Measurements from ENCODE around the gene MYLK.

Gene MYLK

GRCh38 chr3:123672429-123673146 lies 211.5 kb downstream of the MYLK start:
- ATAC-seq (replicated peaks) (no peak), DNase-seq (no peak)
- peaks cover 4% of the 10 kb centered on the region for H3K36me3 Mint-ChIP-seq (ENCODE audit: insufficient read depth)
- H3K27me3 Mint-ChIP-seq: peaks cover 60 to 67% of the 10 kb centered on the region in 2 donors
- no peak overlapping the region for H3K4me3 Mint-ChIP-seq
- no peaks in the 10 kb centered on the region for H3K9me3 Mint-ChIP-seq
- no peaks in the 10 kb centered on the region for H3K4me1 Mint-ChIP-seq (ENCODE audit: low read depth in 2 of 2)
- H3K27ac Mint-ChIP-seq: no peak overlapping the region

- no peaks in the 10 kb centered on the region for H3K9me3 Mint-ChIP-seq
- ATAC-seq (replicated peaks): no peak
- H3K4me3 Mint-ChIP-seq: no peak overlapping the region
- DNase-seq: no peak
- no peak overlapping the region for H3K27ac Mint-ChIP-seq
- peaks cover 4% of the 10 kb centered on the region for H3K36me3 Mint-ChIP-seq (ENCODE audit: insufficient read depth)
- H3K27me3 Mint-ChIP-seq: peaks cover 60 to 65% of the 10 kb centered on the region in 2 donors
- peaks cover 0 to 4% of the 10 kb centered on the region in 2 donors for H3K4me1 Mint-ChIP-seq (ENCODE audit: low read depth in 2 of 2)
Measured at GRCh38 chr3:123670743-123671142, 213.4 kb downstream of the MYLK start.

GRCh38 chr3:123668906-123669305 lies 215.2 kb downstream of the MYLK start:
- Mint-ChIP-seq H3K36me3 (ENCODE audit: insufficient read depth) (no peaks in the 10 kb centered on the region), H3K4me1 (ENCODE audit: low read depth in 2 of 2) (peaks cover 0 to 4% of the 10 kb centered on the region in 2 donors), H3K27ac (no peak overlapping the region), H3K27me3 (peaks cover 47 to 57% of the 10 kb centered on the region in 2 donors), H3K9me3 (no peaks in the 10 kb centered on the region), H3K4me3 (no peak overlapping the region)
- DNase-seq: no peak
- no peak for ATAC-seq (replicated peaks)

GRCh38 chr3:123667784-123668183 lies 216.3 kb downstream of the MYLK start:
- H3K9me3 Mint-ChIP-seq: no peaks in the 10 kb centered on the region
- peaks cover 0 to 4% of the 10 kb centered on the region in 2 donors for H3K4me1 Mint-ChIP-seq (ENCODE audit: low read depth in 2 of 2)
- no peak overlapping the region for H3K27ac Mint-ChIP-seq
- no peaks in the 10 kb centered on the region for H3K36me3 Mint-ChIP-seq (ENCODE audit: insufficient read depth)
- no peak overlapping the region for H3K4me3 Mint-ChIP-seq
- DNase-seq (no peak), ATAC-seq (replicated peaks) (no peak)
- H3K27me3 Mint-ChIP-seq: peaks cover 47 to 61% of the 10 kb centered on the region in 2 donors

- Mint-ChIP-seq H3K9me3 (no peaks in the 10 kb centered on the region), H3K27ac (no peak overlapping the region), H3K4me1 (ENCODE audit: low read depth in 2 of 2) (peaks cover 0 to 4% of the 10 kb centered on the region in 2 donors), H3K4me3 (no peak overlapping the region), H3K36me3 (ENCODE audit: insufficient read depth) (no peaks in the 10 kb centered on the region), H3K27me3 (peaks cover 52 to 58% of the 10 kb centered on the region in 2 donors)
- DNase-seq (no peak), ATAC-seq (replicated peaks) (no peak)
Measured at GRCh38 chr3:123664753-123665152, 219.4 kb downstream of the MYLK start.

- peaks cover 0 to 4% of the 10 kb centered on the region in 2 donors for H3K4me1 Mint-ChIP-seq (ENCODE audit: low read depth in 2 of 2)
- no peaks in the 10 kb centered on the region for H3K9me3 Mint-ChIP-seq
- H3K27me3 Mint-ChIP-seq: peaks cover 47 to 58% of the 10 kb centered on the region in 2 donors
- no peak for ATAC-seq (replicated peaks)
- H3K4me3 Mint-ChIP-seq: no peak overlapping the region
- DNase-seq: no peak
- H3K36me3 Mint-ChIP-seq (ENCODE audit: insufficient read depth): no peaks in the 10 kb centered on the region
- H3K27ac Mint-ChIP-seq: no peak overlapping the region
Measured at GRCh38 chr3:123663977-123664376, 220.2 kb downstream of the MYLK start.

GRCh38 chr3:123661973-123662372 lies 222.2 kb downstream of the MYLK start:
- Mint-ChIP-seq H3K4me3 (no peak overlapping the region), H3K27ac (no peak overlapping the region), H3K36me3 (ENCODE audit: insufficient read depth) (no peaks in the 10 kb centered on the region), H3K9me3 (no peaks in the 10 kb centered on the region), H3K4me1 (ENCODE audit: low read depth in 2 of 2) (peaks cover 0 to 4% of the 10 kb centered on the region in 2 donors), H3K27me3 (peaks cover 49 to 67% of the 10 kb centered on the region in 2 donors)
- DNase-seq (no peak), ATAC-seq (replicated peaks) (no peak)

- Mint-ChIP-seq H3K36me3 (ENCODE audit: insufficient read depth) (no peaks in the 10 kb centered on the region), H3K9me3 (peaks cover 0 to 2% of the 10 kb centered on the region in 2 donors), H3K27me3 (peaks cover 47 to 63% of the 10 kb centered on the region in 2 donors), H3K4me3 (no peak overlapping the region), H3K27ac (no peak overlapping the region), H3K4me1 (ENCODE audit: low read depth in 2 of 2) (no peaks in the 10 kb centered on the region)
- DNase-seq (no peak), ATAC-seq (replicated peaks) (no peak)
Measured at GRCh38 chr3:123660900-123661299, 223.2 kb downstream of the MYLK start.

- H3K4me3 Mint-ChIP-seq: no peak overlapping the region
- H3K27me3 Mint-ChIP-seq: peaks cover 48 to 64% of the 10 kb centered on the region in 2 donors
- ATAC-seq (replicated peaks) (no peak), DNase-seq (no peak)
- no peaks in the 10 kb centered on the region for H3K4me1 Mint-ChIP-seq (ENCODE audit: low read depth in 2 of 2)
- H3K36me3 Mint-ChIP-seq (ENCODE audit: insufficient read depth): no peaks in the 10 kb centered on the region
- no peak overlapping the region for H3K27ac Mint-ChIP-seq
- H3K9me3 Mint-ChIP-seq: peaks cover 0 to 2% of the 10 kb centered on the region in 2 donors
Measured at GRCh38 chr3:123660141-123660675, 223.9 kb downstream of the MYLK start.

GRCh38 chr3:123658852-123659206 lies 225.3 kb downstream of the MYLK start:
- H3K36me3 Mint-ChIP-seq (ENCODE audit: insufficient read depth): no peaks in the 10 kb centered on the region
- H3K4me1 Mint-ChIP-seq (ENCODE audit: low read depth in 2 of 2): no peaks in the 10 kb centered on the region
- no peak for DNase-seq
- peaks cover 47 to 63% of the 10 kb centered on the region in 2 donors for H3K27me3 Mint-ChIP-seq
- H3K4me3 Mint-ChIP-seq: no peak overlapping the region
- peaks cover 0 to 2% of the 10 kb centered on the region in 2 donors for H3K9me3 Mint-ChIP-seq
- H3K27ac Mint-ChIP-seq: no peak overlapping the region
- ATAC-seq (replicated peaks): no peak

GRCh38 chr3:123658118-123658851 lies 225.8 kb downstream of the MYLK start:
- peaks cover 0 to 2% of the 10 kb centered on the region in 2 donors for H3K9me3 Mint-ChIP-seq
- no peaks in the 10 kb centered on the region for H3K36me3 Mint-ChIP-seq (ENCODE audit: insufficient read depth)
- peaks cover 46 to 58% of the 10 kb centered on the region in 2 donors for H3K27me3 Mint-ChIP-seq
- no peaks in the 10 kb centered on the region for H3K4me1 Mint-ChIP-seq (ENCODE audit: low read depth in 2 of 2)
- DNase-seq (no peak), ATAC-seq (replicated peaks) (no peak)
- no peak overlapping the region for H3K27ac Mint-ChIP-seq
- H3K4me3 Mint-ChIP-seq: no peak overlapping the region

- Mint-ChIP-seq H3K4me3 (no peak overlapping the region), H3K27me3 (peaks cover 46 to 50% of the 10 kb centered on the region in 2 donors), H3K36me3 (ENCODE audit: insufficient read depth) (no peaks in the 10 kb centered on the region), H3K4me1 (ENCODE audit: low read depth in 2 of 2) (no peaks in the 10 kb centered on the region), H3K9me3 (peaks cover 0 to 2% of the 10 kb centered on the region in 2 donors), H3K27ac (no peak overlapping the region)
- DNase-seq (no peak), ATAC-seq (replicated peaks) (no peak)
Measured at GRCh38 chr3:123657568-123657967, 226.6 kb downstream of the MYLK start.

- Mint-ChIP-seq H3K27me3 (peaks cover 45 to 47% of the 10 kb centered on the region in 2 donors), H3K4me1 (ENCODE audit: low read depth in 2 of 2) (peaks cover 0 to 2% of the 10 kb centered on the region in 2 donors), H3K9me3 (peaks cover 0 to 2% of the 10 kb centered on the region in 2 donors), H3K36me3 (ENCODE audit: insufficient read depth) (no peaks in the 10 kb centered on the region), H3K27ac (no peak overlapping the region), H3K4me3 (no peak overlapping the region)
- no peak for ATAC-seq (replicated peaks)
- DNase-seq: no peak
Measured at GRCh38 chr3:123657111-123657510, 227.0 kb downstream of the MYLK start.

GRCh38 chr3:123656691-123657090 lies 227.4 kb downstream of the MYLK start:
- Mint-ChIP-seq H3K4me3 (no peak overlapping the region), H3K36me3 (ENCODE audit: insufficient read depth) (no peaks in the 10 kb centered on the region), H3K27me3 (peaks cover 41 to 43% of the 10 kb centered on the region in 2 donors), H3K27ac (no peak overlapping the region), H3K9me3 (peaks cover 0 to 2% of the 10 kb centered on the region in 2 donors), H3K4me1 (ENCODE audit: low read depth in 2 of 2) (peaks cover 0 to 2% of the 10 kb centered on the region in 2 donors)
- ATAC-seq (replicated peaks) (no peak), DNase-seq (no peak)

Measured in effector memory CD8-positive, alpha-beta T cell (primary cell).